ENCODE results near the gene IRGQ. TPM values are rescaled to one million over a fixed set of nuclear protein-coding genes. Genes with fewer than 3 reads are reported as not detected.

IRGQ gene
- total RNA-seq, 1 donor from 2014 or later, result 27.4 TPM

GRCh38 chr19:43622070-43622469, 26.1 kb upstream of the IRGQ start:
- Histone ChIP-seq H2AFZ (replicated peaks) (no peak overlapping the region), H4K20me1 (ENCODE audit: low read depth) (peaks cover 34% of the 10 kb centered on the region), H3K36me3 (no peaks in the 10 kb centered on the region), H3K9ac (no peak overlapping the region), H3K4me2 (no peak overlapping the region), H3F3A (ENCODE audit: low read depth) (peaks cover 50% of the 10 kb centered on the region), H3K27ac (no peak overlapping the region), H3K9me3 (ENCODE audit: low read depth) (no peaks in the 10 kb centered on the region), H3K27me3 (no peaks in the 10 kb centered on the region), H3K4me3 (no peak overlapping the region), H3K79me2 (ENCODE audit: low read depth) (peaks cover 32% of the 10 kb centered on the region), H3K4me1 (peaks cover 11% of the 10 kb centered on the region)
- Mint-ChIP-seq H3K4me3 (no peak overlapping the region), H3K9me3 (no peaks in the 10 kb centered on the region), H3K36me3 (peaks cover 25% of the 10 kb centered on the region), H3K27ac (no peak overlapping the region), H3K4me1 (peaks cover 25% of the 10 kb centered on the region), H3K27me3 (ENCODE audit: insufficient read depth, low read depth) (peaks cover 3% of the 10 kb centered on the region)
- DNase-seq (ENCODE audit: low spot score), result no peak
- TF ChIP-seq CTCF (IDR thresholded peaks at IDR 0.05), result no peak
- no peak for TF ChIP-seq EZH2phosphoT487 (IDR thresholded peaks at IDR 0.05)
- no peak for TF ChIP-seq EZH2 (IDR thresholded peaks at IDR 0.05)

DNA sequence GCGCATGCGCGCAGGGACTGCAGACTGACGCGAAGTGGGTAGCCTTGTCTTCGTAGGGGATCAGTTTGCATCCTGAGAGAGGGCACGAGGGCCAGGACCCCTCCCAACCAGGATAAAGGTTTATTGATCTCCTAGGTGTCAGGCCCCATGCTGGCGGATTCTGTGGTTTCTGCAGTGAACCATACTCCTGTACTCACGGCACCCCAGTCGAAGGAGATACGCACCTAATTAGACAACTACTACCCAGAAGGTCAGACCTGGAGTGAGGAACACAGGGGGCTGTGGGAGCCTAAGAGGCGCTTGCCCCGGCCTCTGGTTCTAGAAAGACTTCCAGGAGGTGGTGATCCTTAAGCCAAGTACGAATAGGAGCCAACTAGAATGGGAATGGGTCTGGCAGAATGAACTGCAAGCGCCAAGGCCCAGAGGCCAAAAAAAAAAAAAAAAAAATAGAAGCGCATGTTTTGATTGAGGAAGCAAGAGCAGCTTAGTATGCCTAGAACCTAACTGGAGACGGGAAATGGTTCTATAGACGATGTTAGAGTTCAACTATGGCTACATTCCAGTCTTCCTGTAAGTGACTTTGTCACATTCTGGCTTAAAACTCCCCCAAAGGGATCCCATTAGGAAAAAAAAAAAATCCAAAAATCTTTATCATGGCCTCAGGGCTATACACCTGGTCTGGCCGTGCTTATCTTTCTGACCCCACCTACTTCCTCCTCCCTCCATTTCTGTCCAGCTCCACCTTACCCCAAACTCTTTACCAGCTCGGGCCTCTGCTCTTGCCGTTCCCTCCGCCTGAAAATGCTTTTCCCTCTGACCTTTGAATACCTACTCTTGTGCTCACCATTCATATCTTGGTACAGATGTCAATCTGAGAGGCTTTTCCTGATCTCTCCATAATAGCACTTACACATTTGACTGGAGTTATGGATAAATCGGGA, 24.4 kb upstream of the IRGQ start:
- Histone ChIP-seq H4K20me1 (ENCODE audit: low read depth) (peaks cover 21% of the 10 kb centered on the region), H2AFZ (replicated peaks) (peak overlapping the region; percentile 63), H3K27me3 (no peaks in the 10 kb centered on the region), H3K4me2 (peak overlapping the region; percentile 71), H3K4me3 (peak overlapping the region; percentile 47), H3K9me3 (ENCODE audit: low read depth) (no peaks in the 10 kb centered on the region), H3K36me3 (no peaks in the 10 kb centered on the region), H3K4me1 (peaks cover 11% of the 10 kb centered on the region), H3K79me2 (ENCODE audit: low read depth) (peaks cover 50% of the 10 kb centered on the region), H3F3A (ENCODE audit: low read depth) (peaks cover 50% of the 10 kb centered on the region), H3K27ac (peak overlapping the region; percentile 99), H3K9ac (no peak overlapping the region)
- no peak for TF ChIP-seq CTCF (IDR thresholded peaks at IDR 0.05)
- no peak for TF ChIP-seq EZH2 (IDR thresholded peaks at IDR 0.05)
- TF ChIP-seq EZH2phosphoT487 (IDR thresholded peaks at IDR 0.05), result no peak
- Mint-ChIP-seq H3K4me1 (peaks cover 23% of the 10 kb centered on the region), H3K27ac (peak overlapping the region; percentile 99), H3K9me3 (no peaks in the 10 kb centered on the region), H3K4me3 (peak overlapping the region; percentile 92), H3K27me3 (ENCODE audit: insufficient read depth, low read depth) (peaks cover 3% of the 10 kb centered on the region), H3K36me3 (peaks cover 25% of the 10 kb centered on the region)
- no peak for DNase-seq (ENCODE audit: low spot score)

GRCh38 chr19:43619262-43620060, 23.5 kb upstream of the IRGQ start, which contains the start of gene ZNF428:
Gene ZNF428 (minus strand): TSS chr19:43619629. CDS start chr19:43614304, 5,325 bp downstream.
- Histone ChIP-seq H4K20me1 (ENCODE audit: low read depth) (peaks cover 16% of the 10 kb centered on the region), H3K4me1 (peaks cover 11% of the 10 kb centered on the region), H3K4me2 (peak within 1 kb of the TSS; percentile 71), H3F3A (ENCODE audit: low read depth) (peaks cover 42% of the 10 kb centered on the region), H3K4me3 (peak within 1 kb of the TSS; percentile 47), H3K79me2 (ENCODE audit: low read depth) (peaks cover 58% of the 10 kb centered on the region), H3K27ac (peak within 1 kb of the TSS; percentile 99), H2AFZ (replicated peaks) (peak within 1 kb of the TSS; percentile 63), H3K9ac (peak within 1 kb of the TSS; percentile 75), H3K36me3 (no peaks in the 10 kb centered on the region), H3K27me3 (no peaks in the 10 kb centered on the region), H3K9me3 (ENCODE audit: low read depth) (no peaks in the 10 kb centered on the region)
- Mint-ChIP-seq H3K36me3 (peaks cover 18% of the 10 kb centered on the region), H3K4me3 (peak within 1 kb of the TSS; percentile 92), H3K27ac (peak within 1 kb of the TSS; percentile 99), H3K9me3 (no peaks in the 10 kb centered on the region), H3K27me3 (ENCODE audit: insufficient read depth, low read depth) (peaks cover 3% of the 10 kb centered on the region), H3K4me1 (peaks cover 23% of the 10 kb centered on the region)
- TF ChIP-seq EZH2phosphoT487 (IDR thresholded peaks at IDR 0.05) (no peak), EZH2 (IDR thresholded peaks at IDR 0.05) (no peak)
- peak; percentile 99 for DNase-seq (ENCODE audit: low spot score)
